ENCODE measurements around the gene CREBL2. TPM values are rescaled to one million over a fixed set of nuclear protein-coding genes. Genes with fewer than 3 reads are reported as not detected.
A peak's percentile ranks its signal among the peaks of the same experiment; 100 is the strongest.

The CREBL2 gene
- total RNA-seq, 1 donor from 2014 or later: 26.9 TPM

- no peaks in the 10 kb centered on the region for H3K27me3 Mint-ChIP-seq (ENCODE audit: unreplicated experiment)
- no peaks in the 10 kb centered on the region for H3K9me3 Mint-ChIP-seq (ENCODE audit: unreplicated experiment)
- no peak overlapping the region for H3K4me3 Mint-ChIP-seq (ENCODE audit: unreplicated experiment)
- no peaks in the 10 kb centered on the region for H3K36me3 Mint-ChIP-seq (ENCODE audit: low read depth, unreplicated experiment)
- TF ChIP-seq CTCF (IDR thresholded peaks at IDR 0.05; ENCODE audit: unreplicated experiment): no peak
- no peak overlapping the region for H3K27ac Mint-ChIP-seq (ENCODE audit: unreplicated experiment)
- H3K4me1 Mint-ChIP-seq (ENCODE audit: unreplicated experiment): peaks cover 15% of the 10 kb centered on the region
- DNase-seq (ENCODE audit: low spot score): no peak
Measured at GRCh38 chr12:12582895-12583303, 28.8 kb upstream of the CREBL2 start.

GRCh38 chr12:12583510-12584178 is 28.0 kb upstream of the CREBL2 start:
- Mint-ChIP-seq H3K9me3 (ENCODE audit: unreplicated experiment) (no peaks in the 10 kb centered on the region), H3K4me1 (ENCODE audit: unreplicated experiment) (peaks cover 15% of the 10 kb centered on the region), H3K27me3 (ENCODE audit: unreplicated experiment) (no peaks in the 10 kb centered on the region), H3K27ac (ENCODE audit: unreplicated experiment) (no peak overlapping the region), H3K36me3 (ENCODE audit: low read depth, unreplicated experiment) (no peaks in the 10 kb centered on the region), H3K4me3 (ENCODE audit: unreplicated experiment) (no peak overlapping the region)
- TF ChIP-seq CTCF (IDR thresholded peaks at IDR 0.05; ENCODE audit: unreplicated experiment): no peak
- DNase-seq (ENCODE audit: low spot score): no peak

- peaks cover 15% of the 10 kb centered on the region for H3K4me1 Mint-ChIP-seq (ENCODE audit: unreplicated experiment)
Measured at GRCh38 chr12:12585115-12585863, 26.4 kb upstream of the CREBL2 start.

GRCh38 chr12:12586879-12587675 is 24.6 kb upstream of the CREBL2 start:
- Mint-ChIP-seq H3K27me3 (ENCODE audit: unreplicated experiment) (peaks cover 2% of the 10 kb centered on the region), H3K27ac (ENCODE audit: unreplicated experiment) (no peak overlapping the region), H3K9me3 (ENCODE audit: unreplicated experiment) (no peaks in the 10 kb centered on the region), H3K4me3 (ENCODE audit: unreplicated experiment) (no peak overlapping the region), H3K4me1 (ENCODE audit: unreplicated experiment) (peaks cover 15% of the 10 kb centered on the region), H3K36me3 (ENCODE audit: low read depth, unreplicated experiment) (no peaks in the 10 kb centered on the region)
- TF ChIP-seq CTCF (IDR thresholded peaks at IDR 0.05; ENCODE audit: unreplicated experiment): no peak
- DNase-seq (ENCODE audit: low spot score): no peak

More at GRCh38 chr12:12585115-12585863, 26.4 kb upstream of the CREBL2 start:
- Mint-ChIP-seq H3K27ac (ENCODE audit: unreplicated experiment) (peak overlapping the region; percentile 55), H3K9me3 (ENCODE audit: unreplicated experiment) (no peaks in the 10 kb centered on the region), H3K27me3 (ENCODE audit: unreplicated experiment) (peaks cover 2% of the 10 kb centered on the region), H3K36me3 (ENCODE audit: low read depth, unreplicated experiment) (no peaks in the 10 kb centered on the region), H3K4me3 (ENCODE audit: unreplicated experiment) (no peak overlapping the region)
- no peak for TF ChIP-seq CTCF (IDR thresholded peaks at IDR 0.05; ENCODE audit: unreplicated experiment)
- peak; percentile 8 for DNase-seq (ENCODE audit: low spot score)
